ENCODE results near the gene ANO10. TPM values are rescaled to one million over a fixed set of nuclear protein-coding genes. Genes with fewer than 3 reads are reported as not detected.

The ANO10 gene
- total RNA-seq, 1 experiment from 2014 or later = 3.5 TPM

DNA sequence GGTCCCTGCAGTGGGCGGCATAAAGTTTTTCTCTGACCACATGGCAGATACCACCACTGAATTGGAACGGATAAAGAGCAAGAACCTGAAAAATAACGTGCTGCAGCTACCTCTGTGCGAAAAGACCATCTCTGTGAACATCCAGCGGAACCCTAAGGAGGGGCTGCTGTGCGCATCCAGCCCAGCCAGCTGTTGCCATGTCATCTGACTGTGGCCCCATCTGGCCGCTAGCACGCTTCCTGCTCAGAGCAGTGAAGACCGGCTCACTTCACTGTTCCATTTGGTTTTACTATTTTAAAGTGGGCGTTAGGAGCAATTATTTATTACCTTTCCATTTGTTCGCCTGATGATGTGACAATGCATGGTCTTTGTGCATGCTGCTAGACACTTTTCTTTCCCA, 273.5 kb downstream of the ANO10 start:
- no peak for DNase-seq (ENCODE audit: low spot score)

- no peak for DNase-seq (ENCODE audit: low spot score)
Observed at GRCh38 chr3:43347774-43348173, 274.0 kb downstream of the ANO10 start.

DNA sequence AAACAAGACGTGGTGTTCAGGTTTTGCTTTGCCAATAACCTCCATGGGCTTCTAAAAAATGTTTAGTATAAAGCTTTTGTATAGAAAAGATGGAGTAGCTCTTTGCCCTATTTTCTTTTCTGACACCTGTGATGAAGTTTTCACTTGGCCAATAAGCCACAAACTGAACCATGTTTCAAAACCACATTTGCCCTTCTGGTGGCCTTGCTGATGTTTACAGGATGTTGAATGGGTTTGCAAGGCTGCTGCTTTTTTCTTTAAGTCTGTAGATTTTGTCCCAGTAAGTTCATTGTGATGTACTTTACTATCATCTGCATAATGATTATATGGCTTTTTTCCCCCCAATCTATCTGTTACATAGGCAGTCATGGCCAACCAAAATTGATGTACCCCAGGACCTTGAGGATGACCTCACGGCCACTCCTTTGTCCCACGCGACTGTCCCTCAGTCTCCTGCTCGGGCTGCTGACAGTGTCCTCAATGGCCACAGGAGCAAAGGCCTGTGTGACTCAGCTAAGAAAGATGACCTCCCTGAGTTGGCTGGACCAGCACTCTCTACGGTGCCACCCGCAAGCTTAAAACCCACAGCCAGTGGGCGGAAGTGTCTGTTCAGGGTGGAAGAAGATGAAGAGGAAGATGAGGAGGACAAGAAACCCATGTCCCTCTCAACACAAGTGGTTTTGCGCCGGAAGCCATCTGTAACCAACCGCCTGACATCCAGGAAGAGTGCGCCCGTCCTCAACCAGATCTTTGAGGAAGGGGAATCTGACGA, 274.6 kb downstream of the ANO10 start:
- no peak for DNase-seq (ENCODE audit: low spot score)

- no peak for DNase-seq (ENCODE audit: low spot score)
Observed at GRCh38 chr3:43345877-43346276, 275.9 kb downstream of the ANO10 start.

- no peak for DNase-seq (ENCODE audit: low spot score)
Observed at GRCh38 chr3:43345246-43345645, 276.6 kb downstream of the ANO10 start.

DNA sequence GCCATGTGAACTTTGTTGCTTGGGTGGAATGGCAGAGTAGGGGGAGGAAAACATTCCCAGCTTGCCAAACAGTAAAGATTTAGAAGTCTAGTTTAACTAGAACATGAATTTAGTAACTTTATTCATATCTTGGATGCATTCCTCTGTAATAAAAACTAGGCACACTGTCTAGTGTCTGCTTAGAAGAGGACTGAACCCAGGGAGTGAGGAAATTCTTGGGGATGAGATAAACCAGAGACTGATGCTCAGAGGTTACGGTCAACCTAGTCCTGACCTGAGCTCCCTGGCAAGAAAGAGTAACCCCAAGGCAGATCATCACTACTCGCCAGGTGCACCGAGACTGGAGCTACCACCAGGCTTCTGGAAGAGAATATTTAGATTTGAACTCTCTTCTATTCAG, 277.3 kb downstream of the ANO10 start:
- no peak for DNase-seq (ENCODE audit: low spot score)

DNA sequence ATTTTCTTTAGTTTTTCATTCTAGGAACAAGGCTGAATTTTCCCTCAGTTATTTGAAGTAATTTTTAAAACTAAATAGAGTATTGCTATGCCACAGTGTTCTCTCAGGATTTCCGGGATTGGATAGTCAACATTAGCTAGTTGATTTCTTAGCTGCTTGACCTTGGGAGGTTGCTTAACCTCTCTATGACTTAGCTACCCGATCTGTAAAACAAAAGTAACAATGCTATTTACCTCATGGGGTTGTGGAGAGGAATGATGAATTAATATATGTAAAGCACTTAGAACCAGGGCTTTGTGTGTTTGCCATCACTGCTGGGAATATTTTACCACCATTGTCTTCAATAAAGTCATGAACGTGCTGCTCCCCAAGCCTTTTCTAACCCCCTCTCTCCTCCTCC, 278.0 kb downstream of the ANO10 start:
- DNase-seq (ENCODE audit: low spot score) = no peak

DNA sequence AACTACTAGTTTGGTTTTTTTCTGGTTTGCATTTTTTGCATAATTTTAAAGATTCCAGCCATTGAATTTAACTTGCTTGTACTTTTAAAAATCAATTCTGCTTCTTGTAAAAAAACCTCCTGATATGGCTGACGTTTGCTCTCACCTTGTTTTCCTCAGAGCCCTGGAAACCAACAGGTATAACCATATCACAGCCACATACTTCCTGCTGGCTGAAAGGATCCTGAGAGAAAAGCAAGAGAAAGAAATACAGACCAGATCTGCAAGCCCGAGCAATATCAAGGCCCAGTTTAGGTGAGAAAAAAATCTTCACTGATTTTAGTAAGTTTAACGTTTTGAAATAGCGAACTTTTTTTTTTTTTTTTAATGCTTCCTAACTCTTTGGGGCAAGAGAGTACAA, 278.6 kb downstream of the ANO10 start:
- no peak for DNase-seq (ENCODE audit: low spot score)

DNA sequence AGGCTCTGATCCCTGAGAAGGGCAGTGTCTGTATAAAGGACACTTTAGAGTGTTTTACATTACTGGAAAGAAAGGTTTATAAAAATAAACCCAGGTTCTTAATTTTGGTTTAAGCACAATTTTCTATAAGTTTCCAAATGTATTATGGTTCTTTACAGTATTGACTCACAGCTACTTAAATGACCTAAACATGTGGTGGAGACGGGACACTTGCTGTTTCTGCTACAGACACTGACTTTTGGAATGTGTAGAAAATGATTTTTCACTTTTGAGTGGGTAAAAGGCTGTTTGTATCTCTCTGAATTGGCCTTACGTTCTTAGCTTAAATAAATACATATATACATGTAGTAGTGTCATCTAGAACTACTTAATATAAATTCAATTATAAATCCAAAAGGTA, 280.0 kb downstream of the ANO10 start:
- DNase-seq (ENCODE audit: low spot score) = no peak

GRCh38 chr3:43340403-43340802, 281.4 kb downstream of the ANO10 start:
- DNase-seq (ENCODE audit: low spot score) = no peak

GRCh38 chr3:43338295-43338694, 283.5 kb downstream of the ANO10 start:
- no peak for DNase-seq (ENCODE audit: low spot score)

- no peak for DNase-seq (ENCODE audit: low spot score)
Observed at GRCh38 chr3:43335799-43336198, 286.0 kb downstream of the ANO10 start.

- no peak for DNase-seq (ENCODE audit: low spot score)
Observed at GRCh38 chr3:43334976-43335375, 286.8 kb downstream of the ANO10 start.

DNA sequence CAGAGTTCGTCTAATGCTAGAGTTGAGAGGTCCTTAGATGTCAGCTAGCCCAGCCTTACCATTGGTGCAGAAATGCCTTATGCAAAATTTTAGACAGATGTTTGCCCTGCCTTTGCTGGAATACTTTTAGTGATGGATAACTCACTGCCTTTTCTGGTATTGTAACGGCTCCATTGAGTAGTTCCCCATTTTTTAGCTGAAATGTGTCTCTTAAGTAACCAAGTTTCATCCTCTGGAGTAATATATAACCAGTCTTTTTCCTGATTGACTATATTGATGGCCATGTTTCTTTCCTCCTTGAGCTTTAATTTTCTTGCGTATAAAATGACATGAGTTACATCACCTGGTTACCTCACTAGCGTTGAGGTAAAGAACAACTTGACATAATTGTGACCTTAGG, 290.4 kb downstream of the ANO10 start:
- no peak for DNase-seq (ENCODE audit: low spot score)

GRCh38 chr3:43330981-43331380, 290.8 kb downstream of the ANO10 start:
- DNase-seq (ENCODE audit: low spot score) = no peak

DNA sequence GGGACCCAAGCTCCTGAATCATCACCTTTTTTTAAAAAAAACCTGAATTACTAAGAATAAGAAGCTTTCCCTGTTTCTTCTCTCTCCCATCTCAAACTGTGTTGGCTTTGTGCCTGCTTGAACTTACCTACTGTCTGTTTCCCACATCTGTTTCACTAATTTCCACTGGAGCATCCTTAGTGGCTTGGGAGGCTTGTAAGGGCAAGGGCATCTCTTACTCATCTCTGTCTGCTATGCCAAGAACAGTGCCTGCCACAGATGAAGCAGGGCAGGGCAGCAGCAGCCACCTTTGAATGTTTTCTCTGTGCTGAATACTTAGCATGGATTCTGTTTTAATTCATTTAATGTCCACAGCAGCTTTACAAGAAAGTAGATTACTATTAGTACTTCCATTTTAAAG, 293.2 kb downstream of the ANO10 start:
- no peak for DNase-seq (ENCODE audit: low spot score)

GRCh38 chr3:43327582-43327979, 294.2 kb downstream of the ANO10 start:
- no peak for DNase-seq (ENCODE audit: low spot score)

GRCh38 chr3:43326891-43327581, 294.8 kb downstream of the ANO10 start:
- no peak for DNase-seq (ENCODE audit: low spot score)

DNA sequence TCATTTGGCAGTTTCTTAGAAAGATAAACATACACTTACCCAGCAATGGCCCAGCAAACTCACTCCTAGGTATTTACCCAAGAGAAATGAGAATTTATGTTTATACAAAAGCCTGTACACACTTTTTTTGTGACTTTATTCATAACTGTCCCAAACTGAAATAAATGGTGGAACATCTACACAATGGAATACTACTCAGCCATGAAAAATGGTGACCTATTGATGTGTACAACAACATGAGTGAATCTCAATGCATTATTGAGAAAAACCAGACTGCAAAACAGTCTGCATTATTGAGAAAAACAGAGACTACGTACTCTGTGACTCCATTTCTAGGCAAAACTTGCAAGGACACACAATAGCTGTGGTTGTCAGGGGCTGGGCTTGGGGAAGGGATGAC, 298.3 kb downstream of the ANO10 start:
- no peak for DNase-seq (ENCODE audit: low spot score)

DNA sequence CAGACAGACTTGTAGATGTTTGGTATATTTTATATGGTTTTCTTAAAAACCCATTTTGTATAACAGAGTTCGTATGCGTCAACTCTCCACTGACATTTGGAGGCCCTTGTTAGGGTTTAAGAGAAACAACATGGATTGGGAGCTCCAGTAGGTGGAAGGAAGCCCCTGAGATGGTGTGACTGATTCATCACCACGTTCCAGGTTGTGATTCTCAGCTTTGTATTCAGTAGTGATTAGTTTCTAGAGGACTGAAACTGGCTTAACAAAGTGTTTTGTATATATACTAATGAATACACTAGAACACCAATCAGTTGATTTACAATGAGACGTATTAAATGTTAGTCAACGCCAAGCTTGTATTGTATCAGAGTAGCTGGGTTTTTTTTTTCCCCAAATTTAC, 301.5 kb downstream of the ANO10 start:
- no peak for DNase-seq (ENCODE audit: low spot score)

DNA sequence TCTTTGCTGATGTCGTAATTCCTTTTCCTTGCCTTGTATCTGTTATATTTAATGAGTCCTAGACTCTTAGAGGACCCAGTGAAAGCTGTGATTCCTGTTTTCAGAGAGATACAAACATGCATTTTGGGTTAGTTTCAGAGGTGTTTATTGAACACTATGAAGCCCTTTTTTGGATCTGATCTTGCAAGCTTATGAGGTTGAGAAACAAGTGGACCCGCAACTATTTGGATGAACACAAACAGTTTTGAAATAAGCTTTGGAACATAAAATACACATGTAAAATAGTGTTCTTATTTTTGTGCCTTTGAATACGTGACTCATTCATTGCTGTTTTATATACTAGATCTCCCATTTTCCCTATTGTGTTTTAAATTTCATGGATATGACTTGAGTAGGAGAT, 302.0 kb downstream of the ANO10 start:
- DNase-seq (ENCODE audit: low spot score) = no peak

DNA sequence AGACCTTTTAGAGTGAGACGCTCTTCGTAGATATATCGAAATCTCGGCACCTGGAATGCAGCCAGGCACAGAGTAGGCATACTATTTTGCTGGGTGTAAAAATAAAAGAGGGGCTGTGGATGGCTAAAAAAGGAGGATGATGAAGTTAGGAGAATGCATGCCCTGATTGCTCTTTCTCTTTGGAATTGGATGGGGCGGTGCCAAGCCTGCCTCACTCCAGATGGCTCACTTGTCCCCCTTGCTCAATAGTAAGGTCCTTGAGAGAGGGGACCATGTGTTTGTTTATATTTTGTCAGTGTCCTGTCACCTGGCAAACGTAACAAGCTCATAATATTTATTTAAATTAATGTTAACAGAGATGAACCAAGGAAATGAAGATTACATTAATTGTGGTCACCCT, 302.4 kb downstream of the ANO10 start:
- no peak for DNase-seq (ENCODE audit: low spot score)
